ENCODE results near the gene IGF2.
"Not testable (repeated sequence)": the region's sequence is repeated elsewhere in the genome, so short reads cannot be mapped to it uniquely, and the experiment has no call there.

Gene IGF2

GRCh38 chr11:2136209-2136951 is 2.8 kb downstream of the IGF2 start:
- DNase-seq = no peak

DNA sequence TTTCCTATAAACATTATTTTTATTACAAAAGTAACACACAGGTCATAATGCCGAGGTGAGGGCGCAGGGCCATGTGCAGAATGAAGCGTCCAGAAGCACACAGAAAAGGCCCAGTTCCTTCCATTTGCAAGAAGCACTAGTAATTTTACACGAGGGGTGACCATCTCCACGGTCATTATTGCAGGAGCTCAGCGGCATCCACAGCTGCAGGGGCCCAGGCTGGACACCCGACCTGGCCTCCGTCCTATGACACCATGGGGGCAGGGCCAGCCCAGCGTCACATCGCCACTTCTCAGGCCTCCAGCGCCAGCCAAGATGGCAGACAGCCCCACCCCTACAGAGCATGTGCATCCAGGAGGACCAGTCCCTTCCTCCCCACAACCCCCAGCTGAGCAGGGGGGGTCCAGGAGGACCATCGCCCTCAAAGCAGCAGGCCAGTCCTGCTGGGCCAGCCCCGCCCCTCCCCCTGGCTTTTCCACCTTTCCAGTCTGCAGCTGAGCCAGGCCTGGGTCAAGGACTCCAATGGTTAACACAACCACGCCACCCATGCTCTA is 3.5 kb downstream of the IGF2 start:
- no peak for DNase-seq

- DNase-seq = no peak
These were observed 4.1 kb downstream of the IGF2 start for GRCh38 chr11:2135018-2135569.

DNA sequence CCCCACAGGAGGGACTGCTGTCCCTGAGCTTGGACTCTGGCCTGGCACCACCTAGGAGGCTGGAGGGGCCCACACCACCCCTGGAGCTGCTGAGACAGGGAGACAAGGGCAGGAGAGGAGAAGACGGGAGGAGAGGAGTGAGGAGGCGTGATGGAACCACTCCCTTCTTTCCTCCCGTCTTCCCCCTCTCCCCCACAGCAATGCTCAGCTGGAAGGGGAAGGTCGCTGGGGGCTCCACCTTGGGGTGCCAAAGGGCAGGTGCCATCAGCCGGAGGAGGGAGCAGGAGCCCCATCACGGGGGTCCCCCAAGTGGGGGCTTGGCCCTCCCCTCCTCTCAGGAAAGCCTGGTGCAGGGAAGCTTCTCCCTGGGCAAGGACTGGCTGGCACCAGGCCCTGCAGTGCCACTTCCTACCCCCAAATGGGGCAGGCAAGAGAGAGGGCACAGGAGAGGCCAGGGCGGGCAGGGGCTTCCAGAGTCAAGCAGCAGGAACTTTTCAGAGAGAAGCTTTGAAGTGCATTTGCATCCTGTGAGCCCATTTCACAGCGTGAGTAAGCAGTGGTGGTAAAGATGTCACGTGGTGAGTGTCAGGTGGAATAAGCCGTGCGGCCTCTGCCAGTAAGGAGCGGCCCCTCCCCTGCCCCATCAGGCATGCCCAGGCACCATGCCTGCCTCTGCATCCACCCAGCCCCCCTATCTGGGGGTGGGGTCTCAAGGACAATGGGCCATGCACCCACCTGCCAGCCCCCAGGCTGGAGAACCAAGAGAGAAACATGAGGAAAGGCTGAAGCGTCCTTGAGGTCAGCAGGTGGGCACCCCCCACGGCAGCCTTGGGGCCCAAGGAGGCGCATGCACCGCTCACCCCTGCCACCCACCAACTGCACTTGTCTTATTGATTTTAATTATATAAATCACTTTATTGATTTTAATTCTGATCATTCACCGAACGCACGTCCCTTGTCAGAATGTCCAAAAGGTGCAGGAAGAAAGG is 4.9 kb downstream of the IGF2 start:
- no peak for DNase-seq

- no peak for DNase-seq
These were observed 5.8 kb downstream of the IGF2 start for GRCh38 chr11:2133241-2134021.

- DNase-seq = no peak
These were observed 6.3 kb downstream of the IGF2 start for GRCh38 chr11:2132874-2133240.

DNA sequence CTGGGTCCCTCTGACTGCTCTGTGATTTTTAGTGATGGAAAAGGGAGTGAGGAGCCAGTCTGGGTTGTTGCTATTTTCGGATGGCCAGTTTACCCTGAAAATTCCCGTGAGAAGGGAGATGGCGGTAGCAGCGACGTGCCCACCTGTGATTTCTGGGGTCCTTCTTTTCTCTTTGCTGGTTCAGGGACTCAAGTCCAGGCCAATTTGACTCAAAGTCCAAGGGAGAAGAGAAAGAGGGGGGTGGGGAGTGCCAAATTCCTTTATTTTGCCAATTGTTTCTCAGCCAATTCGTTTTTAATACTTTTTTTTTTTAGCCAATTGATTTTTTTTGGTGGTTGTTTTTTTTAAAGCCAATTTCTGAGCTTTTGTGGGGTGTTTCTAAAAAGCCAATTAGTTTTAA is 6.9 kb downstream of the IGF2 start:
- DNase-seq = no peak

- DNase-seq = no peak
These were observed 7.6 kb downstream of the IGF2 start for GRCh38 chr11:2131371-2132236.

GRCh38 chr11:2130881-2131352 is 8.3 kb downstream of the IGF2 start:
- no peak for DNase-seq

DNA sequence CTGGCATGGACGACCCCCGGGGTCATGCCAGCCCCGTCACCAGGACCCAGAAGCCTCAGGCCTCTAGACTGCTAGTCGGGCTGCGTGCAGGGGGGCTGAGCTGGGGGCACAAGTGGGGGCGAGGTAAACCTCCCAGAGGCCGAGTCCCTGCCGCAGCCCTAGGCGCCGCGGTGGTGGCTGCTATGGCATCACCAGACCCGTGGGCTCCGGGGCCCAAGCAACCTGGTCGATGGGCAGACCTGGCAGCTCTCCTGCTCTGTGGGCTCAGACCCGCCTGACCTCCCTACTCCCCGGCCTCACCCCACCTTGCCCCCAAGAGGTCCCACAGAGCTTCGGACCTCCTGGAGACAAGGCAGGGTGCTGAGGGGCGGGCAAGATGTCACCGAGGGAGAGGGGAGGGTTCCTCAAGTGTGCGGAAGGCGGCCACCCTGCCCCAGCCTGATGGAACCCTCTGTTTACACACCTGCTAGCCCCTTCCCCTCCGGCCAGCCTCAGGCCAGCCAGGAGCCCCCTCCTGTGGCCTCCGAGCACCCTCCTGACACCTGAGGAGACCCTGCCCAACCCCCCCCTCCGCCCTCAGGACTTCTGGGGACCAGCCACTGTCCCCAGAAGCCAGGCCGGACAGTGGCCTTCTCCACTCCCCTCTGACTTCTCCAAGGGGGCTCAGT is 9.4 kb downstream of the IGF2 start:
- DNase-seq = no peak

- DNase-seq = no peak
These were observed 9.9 kb downstream of the IGF2 start for GRCh38 chr11:2129308-2129698.

- DNase-seq = no peak
These were observed 10.5 kb downstream of the IGF2 start for GRCh38 chr11:2128511-2129307.

GRCh38 chr11:2128130-2128510 is 11.1 kb downstream of the IGF2 start:
- DNase-seq = no peak

- no peak for DNase-seq
These were observed 11.6 kb downstream of the IGF2 start for GRCh38 chr11:2127482-2128129.

- DNase-seq = no peak
These were observed 12.6 kb downstream of the IGF2 start for GRCh38 chr11:2126520-2127085.

DNA sequence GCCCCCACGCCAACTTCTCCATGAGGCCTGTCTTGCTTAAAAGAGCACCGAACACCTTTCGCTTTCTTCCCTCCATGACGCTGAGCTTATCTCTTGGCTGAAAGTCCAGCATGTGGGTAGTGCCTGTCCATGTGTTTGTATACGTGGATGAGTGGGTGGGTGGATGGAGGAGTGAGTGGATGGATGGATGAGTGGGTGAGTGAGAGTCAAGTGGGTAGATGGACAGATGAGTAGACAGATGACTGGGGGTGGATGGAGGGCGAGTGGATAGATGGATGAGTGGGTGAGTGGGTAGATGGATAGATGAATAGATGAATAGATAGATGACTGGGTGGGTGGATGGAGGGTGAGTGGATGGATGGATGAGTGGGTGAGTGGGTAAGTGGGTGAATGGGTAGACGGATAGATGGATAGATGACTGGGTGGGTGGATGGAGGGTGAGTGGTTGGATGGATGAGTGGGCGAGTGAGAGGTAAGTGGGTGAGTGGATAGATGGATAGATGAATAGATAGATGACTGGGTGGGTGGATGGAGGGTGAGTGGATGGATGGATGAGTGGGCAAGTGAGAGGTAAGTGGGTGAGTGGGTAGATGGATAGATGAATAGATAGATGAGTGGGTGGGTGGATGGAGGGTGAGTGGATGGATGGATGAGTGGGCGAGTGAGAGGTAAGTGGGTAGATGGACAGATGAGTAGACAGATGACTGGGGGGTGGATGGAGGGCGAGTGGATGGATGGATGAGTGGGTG is 14.3 kb downstream of the IGF2 start:
- DNase-seq = not testable (repeated sequence)

- no peak for DNase-seq
These were observed 15.6 kb downstream of the IGF2 start for GRCh38 chr11:2123628-2123960.

- no peak for DNase-seq
These were observed 16.1 kb downstream of the IGF2 start for GRCh38 chr11:2122907-2123627.
